K562 (cell line): ENCODE measurements around the gene PBOV1.

Experiments used
- ATF4 ChIP-seq: fragments of 450-650 bp; formaldehyde crosslinking; IDR thresholded peaks from 2 replicates; pipeline ENCODE4 v1.4.0; 2022; ENCODE audit warnings: mild to moderate bottlenecking, moderate library complexity
- CBX1 ChIP-seq: sonication (generic); IDR thresholded peaks from 2 replicates; pipeline ENCODE4 v1.6.1; 2016; ENCODE audit warnings: antibody characterized with exemption, low read depth, mild to moderate bottlenecking
- CBX8 ChIP-seq: fragments of 200-600 bp; sonication (generic); IDR thresholded peaks from 2 replicates; pipeline ENCODE4 v1.6.1; 2012; ENCODE audit warnings: borderline replicate concordance, mixed run types, low read depth, mild to moderate bottlenecking, moderate library complexity, mixed read lengths, low read length, control low read depth, inconsistent platforms; ENCODE audit not compliant: poor library complexity, severe bottlenecking; ENCODE audit errors: extremely low read depth
- CREB5 ChIP-seq: fragments of 250-450 bp; sonication (Bioruptor Pico); IDR thresholded peaks from 2 replicates; pipeline ENCODE4 v1.5.0; 2020; ENCODE audit warnings: mild to moderate bottlenecking
- CTCF ChIP-seq, 3 experiments: IDR thresholded peaks in 2 of 3; conservative IDR thresholded peaks in 1 of 3; 2 replicates each; pipeline ENCODE4 v1.5.1; 2011 to 2012; ENCODE audit warnings: low read length in 3 of 3, mild to moderate bottlenecking in 3 of 3, control low read depth in 2 of 3, improper control_type of control experiment in 1 of 3, inconsistent platforms in 1 of 3, low read depth in 1 of 3, mixed read lengths in 1 of 3, moderate library complexity in 1 of 3; ENCODE audit not compliant: insufficient read depth in 2 of 3
- E2F1 ChIP-seq: sonication (generic); formaldehyde crosslinking; IDR thresholded peaks from 2 replicates; pipeline ENCODE4 v1.8.1; 2023; ENCODE audit warnings: mild to moderate bottlenecking, missing genetic modification reagents, moderate library complexity
- ELK1 ChIP-seq: sonication (generic); formaldehyde crosslinking; IDR thresholded peaks from 2 replicates; pipeline ENCODE4 v1.8.1; 2022; ENCODE audit warnings: missing genetic modification reagents
- FIP1L1 ChIP-seq: fragments of 200-400 bp; formaldehyde crosslinking; IDR thresholded peaks from 2 replicates; pipeline ENCODE4 v1.6.1; 2018; ENCODE audit warnings: mild to moderate bottlenecking, low read depth, low read length; ENCODE audit not compliant: poor library complexity, severe bottlenecking
- FOXJ3 ChIP-seq: sonication (generic); formaldehyde crosslinking; IDR thresholded peaks from 2 replicates; pipeline ENCODE4 v1.4.0; 2020; ENCODE audit warnings: mild to moderate bottlenecking, missing genetic modification reagents
- POLR2A ChIP-seq: fragments of 450-650 bp; conservative IDR thresholded peaks from 2 replicates; pipeline ENCODE4 v1.6.1; 2016
- ZNF175 ChIP-seq: fragments of 200-800 bp; sonication (Bioruptor generic); IDR thresholded peaks from 2 replicates; pipeline ENCODE4 v1.6.1; 2016; ENCODE audit warnings: low read depth, mild to moderate bottlenecking, missing genetic modification characterization, missing compliant biosample characterization
- ZNF778 ChIP-seq: fragments of 450-650 bp; formaldehyde crosslinking; IDR thresholded peaks from 2 replicates; pipeline ENCODE4 v1.4.0; 2020; ENCODE audit warnings: mild to moderate bottlenecking, moderate library complexity

GRCh38 chr6:138204792-138205384 is 13.4 kb downstream of the PBOV1 start:
- TF ChIP-seq CREB5 (no peak), CBX8 (no peak), CTCF (IDR thresholded peaks at IDR 0.05 in 2 of 3, conservative IDR thresholded peaks at IDR 0.05 in 1 of 3; ENCODE audit: insufficient read depth in 2 of 3, low read depth in 1 of 3, low read length in 3 of 3) (no peak), POLR2A (no peak), FOXJ3 (CRISPR knock-in tag) (no peak), FIP1L1 (no peak), ATF4 (CRISPR knock-in tag) (no peak), ZNF778 (CRISPR knock-in tag) (no peak), E2F1 (no peak), ZNF175 (CRISPR knock-in tag) (no peak), CBX1 (no peak), ELK1 (CRISPR knock-in tag) (no peak)
